Activated naive CD8-positive, alpha-beta T cell treated with anti-CD3 and anti-CD28 coated beads, Interleukin-2, amount 50 U/mL, for 16 hours (primary cell): ENCODE results near the gene STARD13.

Source experiments
- DNase-seq: peaks from one replicate; pipeline ENCODE4 v3.0.0-alpha.2; 2020; ENCODE audit warnings: low read depth, low spot score

STARD13 gene

GRCh38 chr13:33310245-33311038 is 24.9 kb upstream of the STARD13 start:
- DNase-seq = no peak

- no peak for DNase-seq
Measured at GRCh38 chr13:33308863-33309262, 23.3 kb upstream of the STARD13 start.

DNA sequence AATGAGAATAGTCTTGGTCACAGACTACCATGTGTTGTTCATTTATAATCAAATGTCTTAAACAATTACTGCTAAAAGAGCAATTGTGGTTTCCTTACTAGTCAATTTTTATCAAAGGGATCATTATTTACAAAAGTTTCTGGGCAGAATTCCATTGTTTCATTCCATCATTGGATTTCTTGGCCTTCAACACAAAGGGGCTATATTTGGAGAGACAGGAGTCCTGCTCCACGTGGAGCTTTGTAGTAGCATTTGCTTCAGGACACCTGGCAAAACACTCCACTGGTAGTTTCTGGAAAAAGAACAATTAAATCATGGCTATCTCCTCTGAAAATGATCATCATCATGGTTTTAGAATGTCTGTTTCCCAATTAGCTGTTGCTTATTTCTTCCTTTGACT is 22.3 kb upstream of the STARD13 start:
- DNase-seq = no peak

DNA sequence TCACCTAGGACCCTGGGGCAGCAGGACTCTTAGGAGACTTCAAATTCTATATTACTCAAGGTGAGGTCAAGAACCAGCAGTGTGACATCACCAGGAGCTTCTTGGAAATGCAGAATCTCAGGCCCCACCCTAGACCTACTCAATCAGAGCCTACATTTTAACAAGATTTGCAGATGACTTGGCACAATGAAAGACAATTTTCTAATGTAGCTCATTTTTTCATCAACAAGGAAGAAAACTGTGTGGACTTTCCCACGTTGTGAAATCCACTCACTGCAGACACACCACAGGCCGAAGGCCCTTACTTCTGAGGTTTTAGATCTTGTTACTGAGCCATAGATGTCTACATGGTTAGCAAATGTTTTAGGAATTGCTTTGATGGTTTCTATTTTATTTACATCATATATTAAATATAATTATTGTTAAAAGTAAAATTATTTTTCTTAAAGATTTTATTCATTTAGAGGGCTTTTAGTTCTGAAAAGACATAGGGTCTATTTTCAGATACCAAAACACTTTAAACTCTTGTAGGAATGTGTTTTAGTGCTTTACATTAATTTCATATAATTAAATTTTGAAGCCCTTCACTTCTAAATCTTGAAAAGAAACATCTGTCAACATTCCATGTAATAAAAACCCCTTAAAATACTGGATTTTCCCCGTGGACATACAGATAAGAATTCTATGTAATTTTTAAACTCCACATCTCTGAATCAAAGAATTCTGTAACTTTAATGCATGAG is 18.5 kb upstream of the STARD13 start:
- DNase-seq = no peak

DNA sequence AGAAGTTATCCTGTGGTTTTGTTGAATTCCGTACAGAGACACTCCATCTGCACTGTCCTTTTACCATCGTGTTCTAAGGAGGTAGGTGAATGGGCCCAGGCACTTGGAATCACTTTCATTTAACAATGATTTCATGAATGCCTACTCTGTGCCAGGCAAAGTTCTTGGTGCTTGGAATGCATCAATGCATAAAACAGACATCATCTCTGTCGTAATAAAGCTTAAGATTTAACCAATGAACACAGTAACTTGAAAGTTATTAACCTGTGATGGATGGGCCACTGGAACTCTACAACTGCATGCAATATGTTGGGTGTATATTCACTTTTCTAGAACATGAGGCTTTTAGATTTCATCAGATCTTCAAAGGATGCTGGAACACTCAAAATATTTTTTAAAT is 14.1 kb upstream of the STARD13 start:
- DNase-seq = no peak

DNA sequence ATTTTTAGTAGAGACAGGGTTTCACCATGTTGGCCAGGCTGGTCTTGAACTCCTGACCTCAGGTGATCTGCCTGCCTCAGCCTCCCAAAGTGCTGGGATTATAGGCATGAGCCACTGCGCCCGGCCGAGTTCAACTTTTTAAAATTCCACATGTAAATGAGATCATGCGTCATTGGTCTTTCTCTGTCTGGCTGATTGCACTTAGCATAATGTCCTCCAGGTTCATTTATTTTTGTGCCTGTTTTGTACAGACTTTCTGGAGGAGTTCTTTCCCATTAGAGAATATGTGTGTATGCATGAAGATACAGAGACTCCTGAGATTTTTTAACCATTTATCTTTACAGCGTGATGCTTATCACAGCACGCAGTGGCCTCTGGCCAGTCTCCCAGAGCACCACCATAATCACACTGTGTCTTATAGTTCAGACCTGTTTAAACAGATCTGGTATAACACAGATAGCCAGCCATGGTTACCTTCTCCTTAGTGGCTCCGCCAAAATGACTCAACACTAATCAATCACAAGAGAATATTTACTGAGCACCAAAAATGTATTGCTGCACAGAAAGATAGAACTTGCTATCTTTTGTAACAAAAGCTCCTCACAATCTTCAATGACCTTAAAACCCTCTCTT is 11.4 kb upstream of the STARD13 start:
- DNase-seq = no peak

- no peak for DNase-seq
Measured at GRCh38 chr13:33292712-33293111, 7.2 kb upstream of the STARD13 start.

DNA sequence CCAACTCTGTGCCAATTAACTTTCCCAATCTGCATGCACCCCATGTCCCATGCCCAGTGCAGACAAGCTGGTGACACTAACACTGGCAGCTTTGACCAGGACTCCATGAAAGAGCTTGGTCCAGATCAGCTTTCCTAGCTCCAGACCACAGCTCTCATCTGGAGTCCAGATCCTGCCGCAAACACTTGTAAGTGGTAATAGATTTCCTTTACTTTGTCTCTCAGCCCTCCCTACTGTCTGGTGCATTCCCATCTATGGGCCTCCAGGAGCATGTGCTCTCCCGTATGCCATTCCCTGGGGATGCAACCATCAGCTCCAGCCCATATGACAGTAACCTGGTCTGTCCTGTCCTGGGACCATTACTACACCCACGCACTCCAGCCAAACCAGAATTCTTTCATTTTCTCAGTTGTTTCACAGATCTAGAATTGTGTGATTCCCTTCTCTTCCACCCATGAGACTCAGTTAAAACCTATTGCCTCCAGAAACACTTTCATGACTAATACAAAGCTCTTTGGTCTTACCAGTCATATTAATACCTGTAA is 4.9 kb upstream of the STARD13 start:
- no peak for DNase-seq

DNA sequence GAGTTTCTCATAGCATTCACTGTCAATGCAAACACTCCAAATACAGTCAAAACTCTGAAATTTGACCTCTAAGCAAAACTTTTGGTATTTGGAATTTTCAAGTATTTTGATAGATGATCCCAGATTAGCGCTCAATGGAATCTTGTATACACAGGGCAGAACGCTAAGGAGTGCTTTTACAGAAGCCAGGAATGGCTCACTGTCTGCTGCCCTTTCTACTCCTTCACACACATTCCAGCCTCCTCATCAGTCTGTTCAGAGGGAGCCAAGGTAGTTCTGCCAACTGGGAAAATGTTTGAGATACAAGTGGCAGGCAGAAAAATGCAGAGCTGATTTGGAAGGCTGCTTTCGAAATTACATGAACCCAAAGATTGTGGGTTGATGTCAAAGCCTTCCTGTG is 4.4 kb upstream of the STARD13 start:
- no peak for DNase-seq

- no peak for DNase-seq
Measured at GRCh38 chr13:33287142-33287882, 1.8 kb upstream of the STARD13 start.

- no peak for DNase-seq
Measured at GRCh38 chr13:33286128-33286527, 573 bp upstream of the STARD13 start.

DNA sequence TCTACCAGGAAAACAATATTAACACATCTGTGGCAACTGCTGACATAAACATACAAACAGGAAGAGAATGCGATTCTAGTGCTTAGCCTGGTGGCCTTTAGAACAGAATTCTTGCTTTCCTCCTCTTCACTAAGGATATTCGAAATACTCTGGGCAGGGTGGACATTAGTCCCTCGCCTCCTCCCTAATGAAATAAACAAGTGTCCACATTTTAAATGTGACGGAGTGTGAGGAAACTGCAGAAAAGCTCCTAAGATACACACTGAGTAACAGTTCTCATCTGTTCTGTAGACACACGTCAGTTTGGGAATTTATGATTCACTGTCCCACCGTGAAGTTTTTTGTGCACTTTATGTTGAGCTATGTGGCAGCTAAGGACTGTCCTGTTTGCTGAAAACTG is 639 bp downstream of the STARD13 start:
- no peak for DNase-seq

- DNase-seq = no peak
Measured at GRCh38 chr13:33284031-33284430, 1.5 kb downstream of the STARD13 start.

DNA sequence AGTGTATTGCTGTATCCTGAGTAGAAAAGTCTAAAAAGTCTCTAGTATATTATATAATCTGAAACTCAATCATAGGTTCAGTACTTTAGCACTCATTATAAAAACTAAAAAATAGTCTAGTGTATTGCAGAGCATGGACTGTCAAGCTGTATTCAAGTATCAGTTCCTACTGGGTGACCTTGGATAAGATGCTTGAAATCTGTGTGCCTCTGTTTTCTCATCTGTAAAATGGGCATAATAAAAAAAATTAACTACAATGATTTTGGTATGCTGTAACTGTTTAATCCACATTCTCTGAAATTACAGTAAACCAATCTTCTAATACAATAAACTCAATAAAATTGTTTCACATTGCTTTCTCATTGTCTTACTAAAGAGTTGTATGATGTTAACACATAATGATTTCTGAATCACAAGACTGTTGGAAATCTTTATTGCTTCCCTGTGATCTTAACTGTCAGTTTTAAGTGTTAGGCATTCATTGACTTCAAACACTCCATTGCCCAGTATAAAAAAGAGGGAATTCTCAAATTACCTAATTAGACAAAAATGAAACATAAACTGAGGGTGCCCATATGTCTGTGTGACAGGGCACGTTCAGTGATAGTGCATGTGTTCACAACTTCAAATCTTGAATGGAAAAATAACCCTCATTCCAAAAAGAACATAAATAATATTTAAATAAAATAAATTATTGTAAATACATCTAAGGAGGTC is 2.2 kb downstream of the STARD13 start:
- DNase-seq = no peak

DNA sequence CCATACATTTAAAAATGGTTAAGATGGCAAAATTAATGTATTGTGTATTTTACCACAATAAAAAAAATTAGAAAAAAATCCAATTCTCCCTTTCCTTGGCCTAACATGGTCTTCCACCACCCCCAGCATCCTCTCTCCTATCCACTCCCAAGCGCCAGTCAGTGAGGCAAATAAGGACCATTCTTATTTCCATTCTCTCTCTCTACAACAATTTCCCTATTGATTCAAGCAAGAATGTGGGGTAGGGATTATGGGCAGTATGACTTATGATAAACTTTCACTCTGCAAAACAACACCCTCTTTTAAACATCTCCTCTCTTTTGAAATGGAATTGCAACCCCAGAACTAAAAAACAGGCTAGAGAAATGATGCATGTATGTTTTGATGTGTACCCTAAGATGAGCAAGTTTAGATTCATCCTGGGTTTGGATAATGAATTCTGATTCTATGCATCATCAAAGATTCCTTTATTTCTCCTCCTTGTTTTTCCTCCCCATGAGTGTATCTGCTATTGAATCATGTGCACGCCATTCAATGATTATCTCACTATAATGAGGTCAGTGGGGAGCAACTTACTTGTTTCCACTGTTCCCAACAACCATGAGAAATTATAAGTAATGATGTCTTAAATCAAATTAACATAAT is 3.5 kb downstream of the STARD13 start:
- DNase-seq = no peak

- no peak for DNase-seq
Measured at GRCh38 chr13:33280923-33281322, 4.6 kb downstream of the STARD13 start.

DNA sequence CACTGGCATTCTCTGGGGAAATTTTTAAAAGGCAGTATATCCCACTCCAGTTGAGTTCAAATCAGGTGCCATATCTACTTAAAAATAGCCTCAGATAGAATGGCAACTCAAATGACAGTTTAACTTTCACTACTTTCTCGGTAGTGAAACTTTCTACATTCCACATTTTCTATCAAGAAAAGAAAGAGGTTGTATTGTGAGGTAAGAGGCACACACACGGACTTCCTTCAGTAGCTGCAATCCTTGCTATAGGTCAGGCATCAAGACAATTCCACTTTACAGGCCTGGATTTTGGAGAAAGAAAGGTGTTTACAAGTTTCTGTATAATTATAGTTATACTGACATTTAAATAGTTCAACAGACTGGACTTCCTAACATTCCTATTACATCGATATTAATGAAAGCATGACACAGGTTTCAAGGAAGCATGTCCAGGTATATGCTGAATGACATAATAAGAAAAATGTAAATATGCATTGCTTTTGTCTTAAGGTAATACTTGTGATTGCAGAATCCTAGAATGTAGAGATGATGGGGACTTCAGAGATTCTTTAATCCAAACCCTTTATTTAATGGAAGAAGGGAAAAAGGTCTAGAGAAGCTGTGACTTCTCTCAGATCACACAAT is 5.2 kb downstream of the STARD13 start:
- DNase-seq = no peak

DNA sequence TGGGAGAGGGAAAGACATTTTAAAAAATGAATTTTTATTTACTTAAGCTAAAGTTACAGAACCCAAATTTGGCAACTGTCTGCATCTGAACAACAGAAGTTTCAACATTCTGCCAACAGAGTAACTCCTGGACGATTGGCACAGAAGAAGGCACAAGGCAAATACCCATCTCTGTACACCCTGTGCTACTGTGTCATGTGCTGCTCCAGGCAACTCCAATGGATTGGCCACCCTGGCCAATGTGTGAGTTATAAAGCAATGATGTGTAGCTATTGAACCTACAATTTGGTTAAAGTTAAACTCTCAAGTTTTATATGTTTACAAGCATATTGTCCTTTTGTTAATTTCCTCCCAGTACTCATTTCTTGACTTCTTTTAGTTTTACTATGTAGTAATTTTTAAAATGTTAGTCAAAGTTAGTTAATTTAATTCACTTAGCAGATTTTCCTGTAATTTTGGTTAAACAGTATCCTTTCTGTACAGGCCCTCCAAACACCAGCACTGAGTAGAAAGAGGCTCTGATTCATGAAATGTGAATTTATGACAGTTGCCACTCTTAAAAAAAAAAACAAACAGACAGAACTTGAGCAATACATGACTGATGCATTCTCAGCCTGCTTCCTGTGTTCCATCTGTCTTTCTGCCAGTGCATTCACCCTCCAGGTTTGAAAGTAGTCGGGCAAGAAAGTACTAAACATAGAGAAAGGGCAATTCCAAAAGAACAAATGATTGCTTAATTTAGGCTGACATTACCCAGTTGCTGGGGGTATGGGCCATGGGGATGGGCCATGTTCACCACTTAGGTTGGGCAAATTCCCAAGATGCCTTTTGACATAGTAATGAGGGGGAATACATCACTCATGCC is 5.9 kb downstream of the STARD13 start:
- DNase-seq = no peak

GRCh38 chr13:33278913-33279312 is 6.6 kb downstream of the STARD13 start:
- DNase-seq = no peak
